H1 (cell line): ENCODE measurements around the gene DYDC1. TPM values are rescaled to one million over a fixed set of nuclear protein-coding genes. Genes with fewer than 3 reads are reported as not detected.
A peak's percentile ranks its signal among the peaks of the same experiment; 100 is the strongest.
"Not testable (repeated sequence)": the region's sequence is repeated elsewhere in the genome, so short reads cannot be mapped to it uniquely, and the experiment has no call there.

Source experiments
- CTCF ChIA-PET: fragments of 300-600 bp; sonication (Branson Sonifier 250); formaldehyde crosslinking; loops from one replicate; lab custom pipeline; 2021; ENCODE audit not compliant: partially characterized antibody; lab: Charles Lee
- POLR2A ChIA-PET: fragments of 300-600 bp; sonication (Branson Sonifier 250); formaldehyde crosslinking; loops from one replicate; lab custom pipeline; 2021; ENCODE audit warnings: inconsistent platforms; ENCODE audit not compliant: partially characterized antibody; lab: Charles Lee
- DNase-seq, 2 experiments: peaks; one replicate each; pipeline versions ENCODE4 v3.0.0 to v3.0.0-alpha.2; 2010 to 2022; ENCODE audit warnings: low spot score in 2 of 2, low read depth in 1 of 2, mixed read lengths in 1 of 2
- FAIRE-seq: peaks from 2 replicates; lab custom pipeline; 2011; peaks lifted over from hg19 to GRCh38; lab: Jason Lieb, UNC
- H2AFZ ChIP-seq: 2 replicates; pipeline ENCODE4 v1.8.1; 2012; ENCODE audit warnings: low read length, inconsistent platforms
- H2AK5ac ChIP-seq: 2 replicates; pipeline ENCODE4 v1.6.1; 2013; ENCODE audit warnings: low read depth, low read length
- H2BK120ac ChIP-seq: replicated peaks from 2 replicates; pipeline ENCODE3; 2013; ENCODE audit warnings: low read depth, low read length, inconsistent platforms
- H2BK12ac ChIP-seq: 2 replicates; pipeline ENCODE4 v1.6.1; 2013; ENCODE audit warnings: low read depth, low read length
- H2BK15ac ChIP-seq: 2 replicates; pipeline ENCODE4 v1.6.1; 2013; ENCODE audit warnings: low read length
- H2BK20ac ChIP-seq: 2 replicates; pipeline ENCODE4 v1.6.1; 2013; ENCODE audit warnings: low read length
- H2BK5ac ChIP-seq: 2 replicates; pipeline ENCODE4 v1.6.1; 2013; ENCODE audit warnings: low read depth, low read length
- H3K14ac ChIP-seq: 2 replicates; pipeline ENCODE4 v1.6.1; 2013; ENCODE audit warnings: inconsistent platforms; ENCODE audit not compliant: insufficient read length
- H3K18ac ChIP-seq: 2 replicates; pipeline ENCODE4 v1.6.1; 2013; ENCODE audit warnings: low read length; ENCODE audit errors: extremely low read depth
- H3K23ac ChIP-seq: 2 replicates; pipeline ENCODE4 v1.6.1; 2013; ENCODE audit warnings: inconsistent platforms; ENCODE audit not compliant: insufficient read length
- H3K23me2 ChIP-seq: 2 replicates; pipeline ENCODE4 v1.6.1; 2013; ENCODE audit warnings: low read depth, low read length
- H3K27ac ChIP-seq: 2 replicates; pipeline ENCODE4 v1.6.1; 2011; ENCODE audit warnings: low read depth, low read length, inconsistent platforms
- H3K27me3 ChIP-seq, 4 experiments: replicated peaks in 1 of 4; 1 replicate in 1 of 4; 2 replicates in 3 of 4; pipeline versions ENCODE4 v1.6.1 to v1.8.1; 2011 to 2013; ENCODE audit warnings: low read length in 3 of 4, mild to moderate bottlenecking in 3 of 4, inconsistent platforms in 2 of 4, mixed read lengths in 2 of 4, moderate library complexity in 1 of 4; ENCODE audit not compliant: control insufficient read depth in 3 of 4, insufficient read depth in 3 of 4; ENCODE audit errors: extremely low read depth in 1 of 4
- H3K36me3 ChIP-seq, 4 experiments: 2 replicates each; pipeline versions ENCODE4 v1.6.1 to v1.8.1; 2011 to 2013; ENCODE audit warnings: mild to moderate bottlenecking in 4 of 4, low read length in 3 of 4, moderate library complexity in 2 of 4, control low read depth in 1 of 4, inconsistent platforms in 1 of 4; ENCODE audit not compliant: insufficient read depth in 4 of 4, control insufficient read depth in 2 of 4
- H3K4ac ChIP-seq: replicated peaks from 2 replicates; pipeline ENCODE3; 2013; ENCODE audit warnings: low read length, low read depth, mixed read lengths, inconsistent platforms; ENCODE audit not compliant: insufficient read length
- H3K4me1 ChIP-seq, 4 experiments: replicated peaks in 1 of 4; 1 replicate in 1 of 4; 2 replicates in 3 of 4; pipeline versions ENCODE4 v1.6.1 to v1.8.1; 2011 to 2013; ENCODE audit warnings: low read length in 3 of 4, inconsistent platforms in 2 of 4, mixed read lengths in 1 of 4; ENCODE audit not compliant: insufficient read depth in 4 of 4, control insufficient read depth in 3 of 4
- H3K4me2 ChIP-seq, 2 experiments: 2 replicates each; pipeline versions ENCODE4 v1.6.1 to v1.8.1; 2011 to 2013; ENCODE audit warnings: low read depth in 2 of 2, low read length in 2 of 2, control low read depth in 1 of 2, inconsistent platforms in 1 of 2, mild to moderate bottlenecking in 1 of 2; ENCODE audit not compliant: insufficient read depth in 1 of 2
- H3K4me3 ChIP-seq, 4 experiments: fragments of 200-600, 300-600 bp in 1 of 4; sonication (generic), shearing (Covaris generic), sonication (Bioruptor Twin) in 1 of 4; 2 replicates each; pipeline versions ENCODE4 v1.5.1 to v1.8.1; 2011 to 2016; ENCODE audit warnings: low read length in 4 of 4, low read depth in 3 of 4, control low read depth in 2 of 4, inconsistent platforms in 2 of 4, mild to moderate bottlenecking in 2 of 4, mixed read lengths in 1 of 4, moderate library complexity in 1 of 4; ENCODE audit not compliant: insufficient read depth in 2 of 4; ENCODE audit errors: extremely low read depth in 1 of 4
- H3K56ac ChIP-seq: replicated peaks from 2 replicates; pipeline ENCODE3; 2013; ENCODE audit warnings: low read depth, mild to moderate bottlenecking, mixed read lengths, low read length, inconsistent platforms; ENCODE audit not compliant: insufficient read length
- H3K79me1 ChIP-seq: 2 replicates; pipeline ENCODE4 v1.6.1; 2013; ENCODE audit warnings: low read depth, low read length, control low read depth
- H3K79me2 ChIP-seq, 2 experiments: 2 replicates each; pipeline versions ENCODE4 v1.6.1 to v1.8.1; 2012 to 2013; ENCODE audit warnings: low read length in 2 of 2, mild to moderate bottlenecking in 2 of 2, inconsistent platforms in 1 of 2; ENCODE audit not compliant: insufficient read depth in 2 of 2, control insufficient read depth in 1 of 2
- H3K9ac ChIP-seq, 4 experiments: replicated peaks in 1 of 4; 1 replicate in 1 of 4; 2 replicates in 3 of 4; pipeline versions ENCODE4 v1.6.1 to v1.8.1; 2011 to 2013; ENCODE audit warnings: low read depth in 3 of 4, low read length in 3 of 4, control low read depth in 2 of 4, mild to moderate bottlenecking in 2 of 4, moderate library complexity in 2 of 4, inconsistent platforms in 1 of 4; ENCODE audit errors: extremely low read depth in 1 of 4
- H3K9me3 ChIP-seq, 2 experiments: 2 replicates each; pipeline versions ENCODE4 v1.6.1 to v1.8.1; 2012 to 2013; ENCODE audit warnings: mild to moderate bottlenecking in 2 of 2, moderate library complexity in 2 of 2, control low read depth in 1 of 2, inconsistent platforms in 1 of 2, low read depth in 1 of 2, low read length in 1 of 2, mixed read lengths in 1 of 2; ENCODE audit not compliant: insufficient read depth in 2 of 2
- H4K20me1 ChIP-seq, 2 experiments: replicated peaks in 1 of 2; 2 replicates each; pipeline versions ENCODE3 to v1.8.1; 2011 to 2013; ENCODE audit warnings: inconsistent platforms in 2 of 2, low read length in 2 of 2, mild to moderate bottlenecking in 1 of 2; ENCODE audit not compliant: insufficient read depth in 2 of 2, control insufficient read depth in 1 of 2
- H4K5ac ChIP-seq: 2 replicates; pipeline ENCODE4 v1.6.1; 2013; ENCODE audit warnings: low read length, low read depth, mixed read lengths, inconsistent platforms; ENCODE audit not compliant: insufficient read length
- H4K8ac ChIP-seq: 2 replicates; pipeline ENCODE4 v1.8.0; 2013; ENCODE audit warnings: mild to moderate bottlenecking, moderate library complexity, low read length, inconsistent platforms; ENCODE audit not compliant: insufficient read depth; ENCODE audit errors: extremely low read depth
- H4K91ac ChIP-seq: replicated peaks from 2 replicates; pipeline ENCODE3; 2013; ENCODE audit warnings: low read length, mixed read lengths, inconsistent platforms; ENCODE audit not compliant: insufficient read length
- CHD2 ChIP-seq: IDR thresholded peaks from 2 replicates; pipeline ENCODE4 v1.6.1; 2012; ENCODE audit warnings: low read length, improper control_type of control experiment
- SIRT6 ChIP-seq: IDR thresholded peaks from one replicate; pipeline ENCODE4 v1.7.1; 2012; ENCODE audit warnings: low read length, inconsistent platforms
- WGBS, 2 experiments: shearing (Covaris generic) in 1 of 2; methylation state at CpG; one replicate each; pipeline versions ENCODE4 v1.1.6 to v1.1.7; 2013 to 2015; ENCODE audit warnings: low lambda C conversion rate in 2 of 2, mixed read lengths in 2 of 2, inconsistent platforms in 1 of 2, low coverage in 1 of 2, missing lambda C conversion rate in 1 of 2; ENCODE audit not compliant: insufficient replicate concordance in 2 of 2, insufficient coverage in 1 of 2, insufficient read length in 1 of 2; ENCODE audit errors: extremely low coverage in 1 of 2, missing lambda C conversion rate in 1 of 2; 5-methylcytosine and 5-hydroxymethylcytosine counted together
- polyA plus RNA-seq, 7 experiments: library from polyadenylated mRNA; depleted of rRNA in 3 of 7; stranded (reverse) in 5 of 7; unstranded in 2 of 7; fragments of >200 nt in 5 of 7; fragments of 200-250 nt in 2 of 7; gene quantifications; 1 replicate in 5 of 7; 2 replicates in 1 of 7; 4 replicates in 1 of 7; pipeline versions ENCODE4 v1.2.1 to v1.2.3, GENCODE V29; 2011 to 2013; ENCODE audit warnings: missing spikeins in 2 of 7, mixed read lengths in 2 of 7
- total RNA-seq: library from RNA; stranded (reverse); fragmentation: NEBNext Ultra II Directional; extraction: Animal tissue kit (Norgen Biotek cat#: 25700); gene quantifications from 2 replicates; pipeline ENCODE4 v1.2.1, GENCODE V29; 2021

Gene DYDC1
- total and polyA plus RNA-seq, 2 of the 8 experiments (the other 6 are each of a cell fraction or from before 2014, with no cell fraction given) = not detected

DNA sequence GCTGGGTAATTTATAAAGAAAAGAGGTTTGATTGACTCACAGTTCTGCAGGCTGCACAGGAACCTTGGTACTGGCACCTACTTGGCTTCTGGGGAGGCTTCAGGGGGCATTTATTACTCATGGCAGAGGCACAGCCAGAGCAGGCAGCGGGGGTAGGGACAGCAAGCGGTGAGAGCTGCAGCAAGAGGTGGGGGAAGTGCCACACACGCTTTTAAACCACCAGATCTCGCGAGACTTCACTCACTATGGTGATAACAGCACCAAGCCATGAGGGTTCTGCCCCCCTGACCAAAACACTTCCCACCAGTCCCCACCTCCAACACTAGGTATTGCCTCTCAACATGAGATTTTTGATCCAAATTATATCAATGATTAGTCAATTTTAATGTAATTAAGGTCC, 43.0 kb downstream of the DYDC1 start:
- Histone ChIP-seq H3K4me3 (no peak overlapping the region), H4K20me1 (no peaks in the 10 kb centered on the region), H3K14ac (no peak overlapping the region), H3K9ac (no peak overlapping the region), H2AFZ (no peak overlapping the region), H3K9me3 (no peaks in the 10 kb centered on the region; a peak in 1 of 4 replicates), H4K91ac (no peak overlapping the region), H3K4ac (no peak overlapping the region), H4K5ac (no peak overlapping the region), H3K4me1 (no peaks in the 10 kb centered on the region), H2BK15ac (no peak overlapping the region), H4K8ac (no peak overlapping the region), H3K27me3 (no peaks in the 10 kb centered on the region), H3K79me1 (no peaks in the 10 kb centered on the region), H2BK20ac (no peak overlapping the region), H2BK12ac (no peak overlapping the region), H3K36me3 (no peaks in the 10 kb centered on the region), H3K27ac (no peak overlapping the region), H3K79me2 (no peaks in the 10 kb centered on the region), H2BK5ac (no peak overlapping the region), H2BK120ac (no peak overlapping the region), H3K23ac (no peak overlapping the region), H3K4me2 (no peak overlapping the region), H3K23me2 (no peaks in the 10 kb centered on the region), H3K18ac (no peak overlapping the region), H3K56ac (no peak overlapping the region), H2AK5ac (no peak overlapping the region)
- 78% methylated on average over 5 of the region's 5 CpGs; no CpG with 5 or more reads in 1 of the 2 experiments for WGBS, 2 experiments
- DNase-seq (no peak), FAIRE-seq (no peak)
- peak; percentile 62; the same call in 1 of the 2 replicates for TF ChIP-seq CHD2
- TF ChIP-seq SIRT6 = no peak
- ChIA-PET POLR2A (no interaction called here), CTCF (no interaction called here)

DNA sequence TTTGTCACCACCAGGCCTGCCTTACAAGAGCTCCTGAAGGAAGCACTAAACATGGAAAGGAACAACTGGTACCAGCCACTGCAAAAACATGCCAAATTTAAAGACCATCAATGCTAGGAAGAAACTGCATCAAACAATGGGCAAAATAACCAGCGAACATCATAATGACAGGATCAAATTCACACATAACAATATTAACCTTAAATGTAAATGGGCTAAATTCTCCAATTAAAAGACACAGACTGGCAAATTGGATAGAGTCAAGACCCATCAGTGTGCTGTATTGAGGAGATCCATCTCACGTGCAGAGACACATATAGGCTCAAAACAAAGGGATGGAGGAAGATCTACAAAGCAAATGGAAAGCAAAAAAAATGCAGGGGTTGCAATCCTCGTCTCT, 50.6 kb downstream of the DYDC1 start:
- H4K91ac ChIP-seq, H3K27me3 ChIP-seq, H3K79me1 ChIP-seq, POLR2A ChIA-PET, H2BK12ac ChIP-seq, H2AK5ac ChIP-seq, H3K23ac ChIP-seq, H3K4me1 ChIP-seq, H3K56ac ChIP-seq, H3K4ac ChIP-seq, H3K23me2 ChIP-seq, H2AFZ ChIP-seq, DNase-seq, H2BK15ac ChIP-seq, H3K14ac ChIP-seq, H3K18ac ChIP-seq, CTCF ChIA-PET, H2BK120ac ChIP-seq, H2BK5ac ChIP-seq, H3K4me2 ChIP-seq, H2BK20ac ChIP-seq, H3K36me3 ChIP-seq, H3K79me2 ChIP-seq, H3K27ac ChIP-seq, FAIRE-seq, H4K20me1 ChIP-seq, H4K5ac ChIP-seq, H3K9me3 ChIP-seq, H4K8ac ChIP-seq, H3K9ac ChIP-seq, H3K4me3 ChIP-seq: not testable (repeated sequence)
- WGBS, 2 experiments = 90% methylated on average over 3 of the region's 3 CpGs; no CpG with 5 or more reads in 1 of the 2 experiments
